Muscle layer of colon (tissue), 2 donors: ENCODE results near the gene PID1.
"Not testable (repeated sequence)": the region's sequence is repeated elsewhere in the genome, so short reads cannot be mapped to it uniquely, and the experiment has no call there.

Experiments used
- H3K27ac ChIP-seq: one replicate; pipeline ENCODE4 v1.7.0; 2013; ENCODE audit warnings: low read depth, mild to moderate bottlenecking, low read length, moderate library complexity
- H3K27me3 ChIP-seq, 2 donors: one replicate each; pipeline ENCODE4 v1.7.0; 2013; ENCODE audit warnings: low read length in 2 of 2, mild to moderate bottlenecking in 2 of 2; ENCODE audit not compliant: insufficient read depth in 2 of 2, control insufficient read depth in 1 of 2
- H3K36me3 ChIP-seq: one replicate; pipeline ENCODE4 v1.7.0; 2013; ENCODE audit warnings: mild to moderate bottlenecking, low read length; ENCODE audit not compliant: insufficient read depth
- H3K4me1 ChIP-seq: one replicate; pipeline ENCODE4 v1.7.0; 2013; ENCODE audit warnings: mild to moderate bottlenecking, low read length; ENCODE audit not compliant: insufficient read depth
- H3K4me3 ChIP-seq, 2 donors: one replicate each; pipeline ENCODE4 v1.7.0; 2013; ENCODE audit warnings: low read length in 2 of 2, low read depth in 1 of 2, mild to moderate bottlenecking in 1 of 2, moderate library complexity in 1 of 2
- H3K9ac ChIP-seq: one replicate; pipeline ENCODE4 v1.7.0; 2013; ENCODE audit warnings: low read length
- H3K9me3 ChIP-seq: one replicate; pipeline ENCODE4 v1.7.0; 2013; ENCODE audit warnings: mild to moderate bottlenecking, low read length
- donor health status: abdominal sarcoma.
- donor health status: Adenocarcinoma of cecum.

PID1 gene

GRCh38 chr2:229210641-229211040 lies 60.4 kb downstream of the PID1 start:
- peaks cover 5% of the 10 kb centered on the region for H3K4me1 ChIP-seq
- H3K4me3 ChIP-seq: no peak overlapping the region
- no peak overlapping the region for H3K27ac ChIP-seq
- no peaks in the 10 kb centered on the region for H3K36me3 ChIP-seq
- H3K9ac ChIP-seq: no peak overlapping the region
- no peaks in the 10 kb centered on the region for H3K27me3 ChIP-seq
- H3K9me3 ChIP-seq: no peaks in the 10 kb centered on the region

DNA sequence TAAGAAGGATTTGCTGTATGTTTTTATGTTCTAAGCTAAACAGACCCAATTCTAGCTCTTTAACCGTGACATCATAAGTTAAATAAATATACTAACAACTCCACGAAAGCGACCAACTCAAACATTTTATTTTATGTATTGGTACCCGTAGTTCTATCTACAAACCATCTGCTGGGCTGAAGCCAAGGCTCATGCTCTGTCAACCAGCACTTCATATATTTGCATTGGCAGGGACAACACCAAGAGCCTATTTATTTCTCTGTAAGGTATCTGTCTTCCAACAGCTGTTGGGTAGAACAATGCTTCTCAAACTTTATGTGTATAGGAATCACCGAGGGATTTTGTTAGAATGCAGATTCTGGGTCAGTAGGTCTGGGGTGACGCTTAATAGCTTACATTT lies 64.5 kb downstream of the PID1 start:
- Histone ChIP-seq H3K36me3 (no peaks in the 10 kb centered on the region), H3K27me3 (no peaks in the 10 kb centered on the region), H3K9me3 (no peaks in the 10 kb centered on the region), H3K4me3 (no peak overlapping the region), H3K4me1 (no peaks in the 10 kb centered on the region), H3K27ac (no peak overlapping the region), H3K9ac (no peak overlapping the region)

DNA sequence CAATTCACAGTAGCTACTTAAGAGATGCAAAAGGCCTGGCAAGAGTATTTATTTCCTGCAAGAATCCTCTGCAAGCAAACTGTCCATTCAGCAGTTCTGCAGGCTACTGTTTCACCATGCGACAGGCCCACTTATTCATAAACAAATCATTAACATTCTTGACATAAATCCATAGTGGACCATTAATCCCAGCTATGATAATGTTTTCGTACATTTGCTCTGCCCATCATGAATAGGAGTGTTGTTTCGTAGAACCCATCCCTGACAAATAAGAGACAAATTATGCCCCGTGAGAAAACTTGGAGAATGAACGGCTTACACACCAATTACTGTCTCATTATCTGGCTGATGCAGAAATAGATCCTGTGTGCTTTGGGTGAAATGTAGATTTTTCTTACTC lies 65.4 kb downstream of the PID1 start:
- Histone ChIP-seq H3K36me3 (no peaks in the 10 kb centered on the region), H3K4me1 (no peaks in the 10 kb centered on the region), H3K9ac (no peak overlapping the region), H3K27me3 (no peaks in the 10 kb centered on the region), H3K4me3 (no peak overlapping the region), H3K27ac (no peak overlapping the region), H3K9me3 (no peaks in the 10 kb centered on the region)

- no peaks in the 10 kb centered on the region for H3K27me3 ChIP-seq
- H3K4me3 ChIP-seq: no peak overlapping the region
- H3K4me1 ChIP-seq: no peaks in the 10 kb centered on the region
- no peaks in the 10 kb centered on the region for H3K9me3 ChIP-seq
- H3K9ac ChIP-seq: no peak overlapping the region
- no peak overlapping the region for H3K27ac ChIP-seq
- H3K36me3 ChIP-seq: no peaks in the 10 kb centered on the region
Measured at GRCh38 chr2:229202646-229203045, 68.4 kb downstream of the PID1 start.

DNA sequence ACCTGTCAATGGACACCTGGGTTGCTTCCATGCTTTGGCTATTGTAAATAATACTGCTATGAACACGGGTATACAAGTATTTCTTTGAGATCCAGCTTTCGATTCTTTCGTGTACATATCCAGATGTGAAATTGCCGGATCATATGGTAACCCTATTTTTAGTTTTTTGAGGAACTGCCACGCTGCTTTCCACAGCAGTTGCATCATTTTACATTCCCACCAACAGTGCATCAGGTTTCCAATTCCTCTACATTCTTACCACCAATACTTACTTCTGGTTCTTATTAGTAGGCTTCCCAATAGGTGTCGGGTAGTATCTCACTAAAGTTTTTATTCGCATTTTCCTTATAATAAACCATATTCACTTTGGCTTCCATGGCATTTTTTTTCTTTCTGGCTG lies 69.6 kb downstream of the PID1 start:
- Histone ChIP-seq H3K27me3 (no peaks in the 10 kb centered on the region), H3K36me3 (no peaks in the 10 kb centered on the region), H3K4me1 (no peaks in the 10 kb centered on the region), H3K4me3 (no peak overlapping the region), H3K9me3 (no peaks in the 10 kb centered on the region), H3K9ac (no peak overlapping the region), H3K27ac (no peak overlapping the region)

DNA sequence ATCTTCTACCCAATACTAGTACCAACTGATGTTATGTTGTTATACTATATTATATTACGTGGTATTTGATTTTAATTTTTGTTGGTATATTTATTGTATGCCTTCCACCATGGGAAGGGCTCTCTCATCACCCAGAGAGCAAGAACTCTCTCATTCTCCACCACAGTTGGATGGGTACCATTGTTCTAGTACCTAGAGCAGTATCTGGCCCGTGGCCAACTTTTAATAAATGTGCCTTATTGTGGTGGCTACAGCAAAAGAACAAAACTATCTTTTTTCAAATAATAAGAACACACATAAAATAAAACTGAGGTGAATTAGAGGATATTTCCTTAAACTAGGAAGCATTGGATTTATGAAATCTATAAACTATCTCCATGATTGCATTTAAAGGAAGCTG lies 71.8 kb downstream of the PID1 start:
- Histone ChIP-seq H3K27me3 (no peaks in the 10 kb centered on the region), H3K9me3 (no peaks in the 10 kb centered on the region), H3K4me3 (no peak overlapping the region), H3K9ac (no peak overlapping the region), H3K36me3 (no peaks in the 10 kb centered on the region), H3K4me1 (no peaks in the 10 kb centered on the region), H3K27ac (no peak overlapping the region)

DNA sequence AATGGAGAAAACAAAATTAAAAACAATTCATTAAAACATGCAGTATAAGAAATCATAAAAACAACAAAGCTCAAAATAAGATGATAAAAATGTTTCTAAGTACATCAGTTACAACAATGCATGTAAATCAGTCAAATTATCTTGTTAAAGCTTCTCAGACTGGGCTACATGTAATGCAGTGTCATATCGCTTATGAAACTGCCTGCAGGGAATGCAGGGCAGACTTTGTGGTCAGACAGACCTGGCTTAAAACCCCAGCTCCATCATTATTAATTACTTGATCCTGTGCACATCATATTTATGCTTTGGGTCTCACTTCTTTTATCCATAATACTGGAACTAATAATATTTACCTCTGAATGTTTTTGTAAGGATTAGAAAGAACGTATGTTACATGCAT lies 74.6 kb downstream of the PID1 start:
- no peaks in the 10 kb centered on the region for H3K27me3 ChIP-seq
- no peak overlapping the region for H3K27ac ChIP-seq
- no peaks in the 10 kb centered on the region for H3K4me1 ChIP-seq
- H3K9ac ChIP-seq: no peak overlapping the region
- no peaks in the 10 kb centered on the region for H3K36me3 ChIP-seq
- no peak overlapping the region for H3K4me3 ChIP-seq
- H3K9me3 ChIP-seq: no peaks in the 10 kb centered on the region

DNA sequence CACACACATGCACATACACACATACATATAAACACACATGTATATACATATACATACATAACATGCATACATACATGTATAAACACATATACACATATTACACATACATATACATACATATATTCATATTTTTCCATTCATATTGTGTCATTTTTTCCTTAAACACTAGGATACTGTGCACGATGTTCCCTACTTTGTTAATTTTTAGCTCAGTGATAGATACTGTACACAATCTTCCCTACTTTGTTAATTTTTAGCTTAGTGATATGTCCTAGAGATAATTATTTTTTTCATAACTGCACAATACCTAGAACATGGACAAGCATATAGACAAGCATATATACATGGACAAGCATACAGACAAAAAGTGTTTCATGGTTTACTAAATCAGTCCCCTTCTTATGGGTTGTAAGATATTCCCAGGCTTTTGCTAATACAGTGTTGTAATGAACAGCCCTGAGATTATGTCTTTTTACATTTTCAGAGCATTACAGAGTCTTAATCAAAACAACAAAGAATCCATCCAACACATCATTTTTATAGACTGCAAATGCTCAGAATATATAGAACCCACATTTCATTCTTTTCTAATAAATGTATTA lies 75.6 kb downstream of the PID1 start:
- H3K36me3 ChIP-seq: no peaks in the 10 kb centered on the region
- no peaks in the 10 kb centered on the region for H3K9me3 ChIP-seq
- H3K4me1 ChIP-seq: no peaks in the 10 kb centered on the region
- H3K27me3 ChIP-seq: no peaks in the 10 kb centered on the region
- H3K27ac ChIP-seq: no peak overlapping the region
- no peak overlapping the region for H3K4me3 ChIP-seq
- H3K9ac ChIP-seq: no peak overlapping the region

GRCh38 chr2:229193281-229193680 lies 77.8 kb downstream of the PID1 start:
- Histone ChIP-seq H3K27me3 (no peaks in the 10 kb centered on the region), H3K27ac (no peak overlapping the region), H3K4me1 (no peaks in the 10 kb centered on the region), H3K4me3 (no peak overlapping the region), H3K9me3 (no peaks in the 10 kb centered on the region), H3K36me3 (no peaks in the 10 kb centered on the region), H3K9ac (no peak overlapping the region)

- Histone ChIP-seq H3K4me3 (no peak overlapping the region), H3K9ac (no peak overlapping the region), H3K36me3 (no peaks in the 10 kb centered on the region), H3K27me3 (no peaks in the 10 kb centered on the region), H3K4me1 (no peaks in the 10 kb centered on the region), H3K9me3 (no peaks in the 10 kb centered on the region), H3K27ac (no peak overlapping the region)
Measured at GRCh38 chr2:229191413-229191812, 79.7 kb downstream of the PID1 start.

DNA sequence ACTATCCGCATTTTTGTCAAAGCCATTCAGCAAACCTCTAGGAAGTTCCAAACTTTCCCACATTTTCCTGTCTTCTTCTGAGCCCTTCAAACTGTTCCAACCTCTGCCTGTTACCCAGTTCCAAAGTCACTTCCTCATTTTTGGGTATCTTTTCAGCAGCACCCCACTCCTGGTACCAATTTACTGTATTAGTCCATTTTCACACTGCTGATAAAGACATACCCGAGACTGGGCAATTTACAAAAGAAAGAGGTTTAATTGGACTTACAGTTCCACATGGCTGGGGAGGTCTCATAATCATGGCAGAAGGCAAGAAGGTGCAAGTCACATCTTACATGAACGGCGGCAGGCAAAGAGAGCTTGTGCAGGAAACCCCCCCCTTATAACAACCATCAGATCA lies 84.0 kb downstream of the PID1 start:
- not testable (repeated sequence) for H3K27ac ChIP-seq, H3K9ac ChIP-seq, H3K36me3 ChIP-seq, H3K9me3 ChIP-seq, H3K4me3 ChIP-seq, H3K27me3 ChIP-seq, H3K4me1 ChIP-seq

DNA sequence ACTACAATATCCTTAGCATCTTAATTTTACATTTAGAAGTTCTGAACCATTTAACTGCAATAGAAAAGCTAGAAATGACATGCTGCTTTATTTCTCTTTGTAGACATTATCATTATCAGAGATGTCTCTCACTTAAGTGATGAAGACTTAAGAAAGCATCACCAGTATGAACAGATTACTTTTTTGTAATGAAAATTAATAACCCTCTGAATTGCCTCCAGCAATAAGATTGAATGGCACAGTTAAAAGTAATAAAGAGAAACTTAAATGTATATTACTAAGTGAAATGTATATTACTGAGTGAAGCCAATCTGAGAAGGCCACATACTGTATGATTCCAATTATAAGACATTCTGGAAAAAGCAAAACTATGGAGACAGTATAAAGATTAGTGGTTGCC lies 89.4 kb downstream of the PID1 start:
- H3K9me3 ChIP-seq: no peaks in the 10 kb centered on the region
- no peaks in the 10 kb centered on the region for H3K27me3 ChIP-seq
- H3K9ac ChIP-seq: no peak overlapping the region
- no peak overlapping the region for H3K4me3 ChIP-seq
- H3K36me3 ChIP-seq: no peaks in the 10 kb centered on the region
- H3K4me1 ChIP-seq: no peaks in the 10 kb centered on the region
- no peak overlapping the region for H3K27ac ChIP-seq
